GM18868 (cell line): ENCODE data around the gene PTPRG.

Experiments used
- ATAC-seq: cut with Tn5 transposase; IDR thresholded peaks from one replicate; pipeline ENCODE4 v1.9.1; 2021; ENCODE audit warnings: mild to moderate bottlenecking, moderate library complexity; ENCODE audit not compliant: unreplicated experiment

Gene PTPRG

GRCh38 chr3:61648481-61648880, 87.1 kb downstream of the PTPRG start:
- ATAC-seq: no peak

- ATAC-seq: no peak
These were observed 88.2 kb downstream of the PTPRG start for GRCh38 chr3:61649381-61650170.

- ATAC-seq: no peak
These were observed 88.9 kb downstream of the PTPRG start for GRCh38 chr3:61650276-61650675.

- no peak for ATAC-seq
These were observed 89.5 kb downstream of the PTPRG start for GRCh38 chr3:61650719-61651410.

GRCh38 chr3:61657689-61658088, 96.3 kb downstream of the PTPRG start:
- no peak for ATAC-seq

GRCh38 chr3:61662861-61663260, 101.5 kb downstream of the PTPRG start:
- ATAC-seq: no peak

GRCh38 chr3:61663356-61664104, 102.2 kb downstream of the PTPRG start:
- no peak for ATAC-seq

GRCh38 chr3:61664105-61664482, 102.7 kb downstream of the PTPRG start:
- ATAC-seq: no peak

- no peak for ATAC-seq
These were observed 103.8 kb downstream of the PTPRG start for GRCh38 chr3:61665121-61665520.

- ATAC-seq: no peak
These were observed 104.6 kb downstream of the PTPRG start for GRCh38 chr3:61665987-61666386.

- ATAC-seq: no peak
These were observed 105.4 kb downstream of the PTPRG start for GRCh38 chr3:61666615-61667330.

- no peak for ATAC-seq
These were observed 106.0 kb downstream of the PTPRG start for GRCh38 chr3:61667383-61667782.

GRCh38 chr3:61667814-61668213, 106.4 kb downstream of the PTPRG start:
- no peak for ATAC-seq

GRCh38 chr3:61668317-61668864, 107.0 kb downstream of the PTPRG start:
- ATAC-seq: peak; percentile 40

- no peak for ATAC-seq
These were observed 107.8 kb downstream of the PTPRG start for GRCh38 chr3:61669203-61669602.

GRCh38 chr3:61669668-61670299, 108.4 kb downstream of the PTPRG start:
- ATAC-seq: peak; percentile 55

- no peak for ATAC-seq
These were observed 112.3 kb downstream of the PTPRG start for GRCh38 chr3:61673651-61674050.

- ATAC-seq: no peak
These were observed 113.2 kb downstream of the PTPRG start for GRCh38 chr3:61674596-61674995.

GRCh38 chr3:61679026-61679425, 117.7 kb downstream of the PTPRG start:
- ATAC-seq: no peak

- no peak for ATAC-seq
These were observed 119.2 kb downstream of the PTPRG start for GRCh38 chr3:61680617-61681016.
